HepG2 (cell line): ENCODE results near the gene TENT4B. TPM values are rescaled to one million over a fixed set of nuclear protein-coding genes. Genes with fewer than 3 reads are reported as not detected.
A peak's percentile ranks its signal among the peaks of the same experiment; 100 is the strongest.

Experiments
- ATAC-seq: fragments of 200-7000 bp; cut with Tn5 transposase; 3 replicates; pipeline ENCODE4 v1.9.1; 2020; ENCODE audit warnings: mild to moderate bottlenecking, moderate library complexity
- BruUV-seq: library from RNA; stranded (reverse); fragments of 400-500 nt; replicated peaks from 2 replicates; lab custom pipeline; 2021; lab: Mats Ljungman, UMichigan
- CTCF ChIA-PET: fragments of 300-600 bp; formaldehyde crosslinking; extraction: SDS; loops from one replicate; lab custom pipeline; 2021; ENCODE audit warnings: low total read pairs, inconsistent platforms, low intra/inter-chr PET ratio; lab: Yijun Ruan, JAX
- POLR2A ChIA-PET: fragments of 350-600 bp; sonication (Branson Sonifier 250); formaldehyde crosslinking; loops from one replicate; lab custom pipeline; 2020; ENCODE audit warnings: antibody characterized with exemption, inconsistent platforms; lab: Yijun Ruan, JAX
- DNase-seq: peaks from one replicate; pipeline ENCODE4 v3.0.0-alpha.2; 2015; ENCODE audit warnings: low spot score
- FAIRE-seq: peaks from 3 replicates; lab custom pipeline; 2011; peaks lifted over from hg19 to GRCh38; lab: Jason Lieb, UNC
- H2AFZ ChIP-seq: one replicate; pipeline ENCODE4 v1.6.1; 2011; ENCODE audit warnings: low read length, inconsistent platforms
- H3K27ac ChIP-seq: fragments of 300-600 bp; 3 replicates; pipeline ENCODE4 v1.8.0; 2011; ENCODE audit warnings: mixed run types, mild to moderate bottlenecking, mixed read lengths, low read length, inconsistent platforms; ENCODE audit not compliant: insufficient read depth; ENCODE audit errors: extremely low read length
- H3K27me3 ChIP-seq, 2 experiments: fragments of 200-600 bp in 1 of 2; 2 replicates in 1 of 2; 3 replicates in 1 of 2; pipeline versions ENCODE4 v1.6.0 to v1.8.0; 2011; ENCODE audit warnings: low read length in 2 of 2, mild to moderate bottlenecking in 2 of 2, moderate library complexity in 2 of 2, inconsistent platforms in 1 of 2; ENCODE audit not compliant: insufficient read depth in 2 of 2, control insufficient read depth in 1 of 2
- H3K36me3 ChIP-seq, 2 experiments: fragments of 200-600 bp in 1 of 2; replicated peaks in 1 of 2; 2 replicates in 1 of 2; 3 replicates in 1 of 2; pipeline versions ENCODE4 v1.5.1 to v1.8.0; 2011; ENCODE audit warnings: low read length in 2 of 2, inconsistent platforms in 1 of 2; ENCODE audit not compliant: insufficient read depth in 2 of 2, control insufficient read depth in 1 of 2
- H3K4me1 ChIP-seq: 2 replicates; pipeline ENCODE4 v1.5.1; 2012; ENCODE audit warnings: low read length, inconsistent platforms; ENCODE audit not compliant: insufficient read depth
- H3K4me2 ChIP-seq: 2 replicates; pipeline ENCODE4 v1.6.0; 2011; ENCODE audit warnings: low read depth, low read length, inconsistent platforms
- H3K4me3 ChIP-seq, 3 experiments: fragments of 200-600 bp in 1 of 3; sonication (generic), shearing (Covaris generic) in 1 of 3; replicated peaks in 1 of 3; 2 replicates each; pipeline ENCODE4 v1.5.1; 2011 to 2016; ENCODE audit warnings: low read length in 3 of 3, inconsistent platforms in 2 of 3, low read depth in 2 of 3, mild to moderate bottlenecking in 2 of 3, control low read depth in 1 of 3, mixed read lengths in 1 of 3; ENCODE audit not compliant: insufficient read depth in 1 of 3
- H3K79me2 ChIP-seq: one replicate; pipeline ENCODE4 v1.6.1; 2011; ENCODE audit warnings: low read length, inconsistent platforms; ENCODE audit not compliant: insufficient read depth
- H3K9ac ChIP-seq: 2 replicates; pipeline ENCODE4 v1.6.0; 2011; ENCODE audit warnings: mild to moderate bottlenecking, low read depth, low read length, inconsistent platforms; ENCODE audit not compliant: insufficient read depth
- H3K9me3 ChIP-seq: 2 replicates; pipeline ENCODE4 v1.5.1; 2012; ENCODE audit warnings: mild to moderate bottlenecking, low read length
- H4K20me1 ChIP-seq: 2 replicates; pipeline ENCODE4 v1.6.0; 2011; ENCODE audit warnings: inconsistent platforms, mild to moderate bottlenecking, low read length, moderate library complexity; ENCODE audit not compliant: insufficient read depth
- FOXJ3 ChIP-seq: sonication (generic); formaldehyde crosslinking; IDR thresholded peaks from 2 replicates; pipeline ENCODE4 v1.4.0; 2020; ENCODE audit warnings: missing genetic modification reagents, mild to moderate bottlenecking, borderline replicate concordance
- KMT2A ChIP-seq: sonication (generic); formaldehyde crosslinking; IDR thresholded peaks from 2 replicates; pipeline ENCODE4 v1.4.0; 2020; ENCODE audit warnings: missing genetic modification reagents
- MIER3 ChIP-seq: IDR thresholded peaks from 2 replicates; pipeline ENCODE4 v1.6.1; 2016; ENCODE audit warnings: missing compliant biosample characterization, borderline replicate concordance
- RBM22 ChIP-seq: fragments of 200-400 bp; formaldehyde crosslinking; optimal IDR thresholded peaks from 2 replicates; pipeline ENCODE3; 2017; ENCODE audit warnings: mild to moderate bottlenecking, low read length, moderate library complexity
- TBL1XR1 ChIP-seq: fragments of 150-350 bp; IDR thresholded peaks from 2 replicates; pipeline ENCODE4 v1.6.1; 2014; ENCODE audit warnings: borderline replicate concordance, low read length; ENCODE audit not compliant: partially characterized antibody
- TGIF2 ChIP-seq: IDR thresholded peaks from 2 replicates; pipeline ENCODE4 v1.6.1; 2016; ENCODE audit warnings: control low read depth, missing compliant biosample characterization
- ZBTB7B ChIP-seq: sonication (generic); formaldehyde crosslinking; IDR thresholded peaks from 2 replicates; pipeline ENCODE4 v1.4.0; 2020; ENCODE audit warnings: missing genetic modification reagents
- ZGPAT ChIP-seq: IDR thresholded peaks from 2 replicates; pipeline ENCODE4 v1.6.1; 2016; ENCODE audit warnings: mild to moderate bottlenecking
- ZNF124 ChIP-seq: sonication (generic); formaldehyde crosslinking; IDR thresholded peaks from 2 replicates; pipeline ENCODE4 v1.4.0; 2020; ENCODE audit warnings: missing genetic modification reagents
- ZNF180 ChIP-seq: sonication (generic); formaldehyde crosslinking; IDR thresholded peaks from 2 replicates; pipeline ENCODE4 v1.4.0; 2020; ENCODE audit warnings: low read depth, missing genetic modification reagents, borderline replicate concordance
- ZNF598 ChIP-seq: sonication (generic); formaldehyde crosslinking; IDR thresholded peaks from 2 replicates; pipeline ENCODE4 v1.5.1; 2020; ENCODE audit warnings: mild to moderate bottlenecking, missing genetic modification reagents, borderline replicate concordance
- ZUFSP ChIP-seq: sonication (generic); formaldehyde crosslinking; IDR thresholded peaks from 2 replicates; pipeline ENCODE4 v1.9.0; 2021; ENCODE audit warnings: missing genetic modification reagents, mild to moderate bottlenecking, borderline replicate concordance
- WGBS: methylation state at CpG from one replicate; pipeline ENCODE4 v1.1.6; 2017; ENCODE audit warnings: low lambda C conversion rate; 5-methylcytosine and 5-hydroxymethylcytosine counted together
- in situ Hi-C: cut with HindIII; loops from 2 replicates; pipeline ENCODE4 v1.10.0; 2017; ENCODE audit warnings: low pct_unique_long_range_greater_than_20kb; ENCODE audit not compliant: extremely low pct_ligation_motif_present
- intact Hi-C: fragments of 100-400 bp; cut with micrococcal nuclease; formaldehyde crosslinking; loops from one replicate; pipeline ENCODE4 v1.10.0; 2022; ENCODE audit not compliant: unreplicated experiment
- polyA plus RNA-seq, 8 experiments: library from polyadenylated mRNA; depleted of rRNA in 3 of 8; stranded (reverse) in 7 of 8; unstranded in 1 of 8; fragments of >200 nt; fragmentation: Illumina TruSeq in 4 of 8; extraction: Trizol in 4 of 8; gene quantifications; 2 replicates each; pipeline versions ENCODE4 v1.2.1 to v1.2.3, GENCODE V29; 2011 to 2016; ENCODE audit warnings: low read depth in 4 of 8, missing spikeins in 1 of 8, mixed read lengths in 1 of 8; ENCODE audit not compliant: insufficient read depth in 1 of 8
- total RNA-seq, 5 experiments: library from RNA; depleted of rRNA; stranded (reverse); fragments of >200 nt; fragmentation: Illumina TruSeq; extraction: Trizol; gene quantifications; 2 replicates each; pipeline ENCODE4 v1.2.3, GENCODE V29; 2016; ENCODE audit warnings: low read depth in 1 of 5

TENT4B gene
- total and polyA plus RNA-seq, 2 of the 13 experiments (the other 11 are each of a cell fraction or from before 2014, with no cell fraction given): 15.0 to 32.8 TPM

GRCh38 chr16:50228364-50228868, 75.3 kb downstream of the TENT4B start:
- WGBS: 97% methylated on average over 5 of the region's 5 CpGs
- H3K4me3 ChIP-seq: no peak overlapping the region
- H3K27ac ChIP-seq: no peak overlapping the region
- TF ChIP-seq RBM22 (peak; percentile 52), ZNF124 (CRISPR knock-in tag) (no peak)
- no peaks in the 10 kb centered on the region for H3K9me3 ChIP-seq
- no peak overlapping the region for H3K4me2 ChIP-seq
- in situ Hi-C loops: no loop called here
- no peaks in the 10 kb centered on the region for H4K20me1 ChIP-seq
- ChIA-PET CTCF (no interaction called here), POLR2A (no interaction called here)
- H3K79me2 ChIP-seq: no peaks in the 10 kb centered on the region
- BruUV-seq: no TSS peak
- FAIRE-seq (no peak), ATAC-seq (peak; percentile 38; the same call in 2 of the 3 replicates), DNase-seq (no peak)
- H2AFZ ChIP-seq: no peak overlapping the region
- no peaks in the 10 kb centered on the region for H3K4me1 ChIP-seq
- H3K27me3 ChIP-seq: no peaks in the 10 kb centered on the region
- H3K36me3 ChIP-seq: peaks cover 26 to 53% of the 10 kb centered on the region in 2 experiments
- intact Hi-C loops: no loop called here
- no peak overlapping the region for H3K9ac ChIP-seq

- H4K20me1 ChIP-seq: 0 out of 2 replicates have a peak, but pooled peaks cover 3% of the 10 kb centered on the region
- H3K36me3 ChIP-seq: peaks cover 26 to 46% of the 10 kb centered on the region in 2 experiments
- CTCF ChIA-PET: no interaction called here
- 96% methylated on average over 10 of the region's 10 CpGs for WGBS
- H3K4me3 ChIP-seq: no peak overlapping the region
- TF ChIP-seq MIER3 (CRISPR knock-in tag): no peak
- TF ChIP-seq ZGPAT: no peak
- no peak for TF ChIP-seq ZBTB7B (CRISPR knock-in tag)
- TF ChIP-seq ZUFSP: no peak
- no peak for TF ChIP-seq TBL1XR1
- no peak for TF ChIP-seq FOXJ3 (CRISPR knock-in tag)
- TF ChIP-seq KMT2A (CRISPR knock-in tag): no peak
- no peak for TF ChIP-seq TGIF2 (CRISPR knock-in tag)
- no peak for TF ChIP-seq ZNF598 (CRISPR knock-in tag)
- TF ChIP-seq ZNF180 (CRISPR knock-in tag): no peak
- H3K27me3 ChIP-seq: no peaks in the 10 kb centered on the region
- no peak overlapping the region for H3K27ac ChIP-seq
- no peaks in the 10 kb centered on the region for H3K9me3 ChIP-seq
- no peaks in the 10 kb centered on the region for H3K79me2 ChIP-seq
- intact Hi-C loops (no loop called here), in situ Hi-C loops (no loop called here)
- POLR2A ChIA-PET: no interaction called here
- no peak overlapping the region for H3K9ac ChIP-seq
- no peaks in the 10 kb centered on the region for H3K4me1 ChIP-seq
- no peak overlapping the region for H3K4me2 ChIP-seq
- ATAC-seq (no peak), FAIRE-seq (no peak), DNase-seq (no peak)
- no TSS peak for BruUV-seq
- H2AFZ ChIP-seq: no peak overlapping the region
Measured at GRCh38 chr16:50229149-50229726, 76.1 kb downstream of the TENT4B start.
